Uterus (tissue), 2 donors: ENCODE measurements around the gene PRPF18.

ENCODE experiments used
- POLR2A ChIP-seq, 2 donors: fragments of 450-650 bp; IDR thresholded peaks; one replicate each; pipeline ENCODE4 v1.6.1; 2016; ENCODE audit warnings: antibody characterized with exemption in 2 of 2, mild to moderate bottlenecking in 1 of 2, moderate library complexity in 1 of 2
- TF ChIP-seq, protein P1 (sequence below), 4 experiments: fragments of 200-600 bp in 2 of 4; fragments of 450-650 bp in 2 of 4; sonication (generic) in 2 of 4; IDR thresholded peaks; one replicate each; pipeline ENCODE4 v1.5.1; 2016 to 2019; ENCODE audit warnings: antibody characterized with exemption in 4 of 4, mild to moderate bottlenecking in 2 of 4, moderate library complexity in 1 of 4

DNA sequence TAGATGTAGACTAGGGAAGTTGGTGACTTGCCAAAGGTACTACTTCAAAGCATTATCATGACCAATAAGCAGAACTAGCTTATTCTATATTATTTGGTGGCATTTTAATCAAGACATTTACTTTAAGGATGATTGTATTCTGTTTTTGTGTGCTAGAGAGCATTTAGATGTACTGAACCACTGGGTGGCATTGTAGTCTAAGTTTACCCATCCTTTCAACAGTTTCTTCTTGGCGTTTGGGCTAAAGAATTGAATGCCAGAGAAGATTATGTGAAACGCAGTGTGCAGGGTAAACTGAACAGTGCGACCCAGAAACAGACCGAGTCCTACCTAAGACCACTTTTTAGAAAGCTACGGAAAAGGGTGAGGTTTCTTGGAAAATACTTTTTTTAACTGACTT is 26.8 kb downstream of the PRPF18 start:
- TF ChIP-seq, protein P1, sequence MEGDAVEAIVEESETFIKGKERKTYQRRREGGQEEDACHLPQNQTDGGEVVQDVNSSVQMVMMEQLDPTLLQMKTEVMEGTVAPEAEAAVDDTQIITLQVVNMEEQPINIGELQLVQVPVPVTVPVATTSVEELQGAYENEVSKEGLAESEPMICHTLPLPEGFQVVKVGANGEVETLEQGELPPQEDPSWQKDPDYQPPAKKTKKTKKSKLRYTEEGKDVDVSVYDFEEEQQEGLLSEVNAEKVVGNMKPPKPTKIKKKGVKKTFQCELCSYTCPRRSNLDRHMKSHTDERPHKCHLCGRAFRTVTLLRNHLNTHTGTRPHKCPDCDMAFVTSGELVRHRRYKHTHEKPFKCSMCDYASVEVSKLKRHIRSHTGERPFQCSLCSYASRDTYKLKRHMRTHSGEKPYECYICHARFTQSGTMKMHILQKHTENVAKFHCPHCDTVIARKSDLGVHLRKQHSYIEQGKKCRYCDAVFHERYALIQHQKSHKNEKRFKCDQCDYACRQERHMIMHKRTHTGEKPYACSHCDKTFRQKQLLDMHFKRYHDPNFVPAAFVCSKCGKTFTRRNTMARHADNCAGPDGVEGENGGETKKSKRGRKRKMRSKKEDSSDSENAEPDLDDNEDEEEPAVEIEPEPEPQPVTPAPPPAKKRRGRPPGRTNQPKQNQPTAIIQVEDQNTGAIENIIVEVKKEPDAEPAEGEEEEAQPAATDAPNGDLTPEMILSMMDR (IDR thresholded peaks at IDR 0.05): peak; percentile 10 to 39 (median 22)
- TF ChIP-seq POLR2A (IDR thresholded peaks at IDR 0.05): no peak
